ENCODE measurements around the gene A4GNT.
"Not testable (repeated sequence)": the region's sequence is repeated elsewhere in the genome, so short reads cannot be mapped to it uniquely, and the experiment has no call there.

The A4GNT gene

DNA sequence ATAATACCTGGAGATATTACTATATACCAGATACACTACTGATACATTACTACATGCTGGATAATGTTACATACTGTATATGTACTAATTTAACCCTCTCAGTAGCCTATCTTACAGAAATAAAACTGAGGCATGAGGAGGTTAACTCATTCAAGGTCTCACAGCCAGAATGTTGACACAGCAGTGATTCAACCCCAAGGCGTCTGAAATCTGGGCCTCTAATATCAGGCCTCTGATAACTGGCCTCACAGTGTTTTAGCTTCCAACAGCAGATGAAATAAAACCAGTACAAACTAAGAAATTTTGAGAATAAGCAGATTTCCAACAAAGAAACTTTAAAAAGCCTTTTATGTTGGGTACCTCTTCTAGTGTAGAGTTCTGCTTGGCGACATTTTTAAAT is 40.2 kb downstream of the A4GNT start:
- DNase-seq (ENCODE audit: low read depth), result peak; percentile 50
- H3K4me3 ChIP-seq (ENCODE audit: control insufficient read depth, low read depth, low read length), result no peak overlapping the region
- no peak for TF ChIP-seq CTCF (conservative IDR thresholded peaks at IDR 0.05; ENCODE audit: control insufficient read depth, insufficient read depth, low read depth, low read length)

- DNase-seq (ENCODE audit: low read depth), result peak; percentile 74
- TF ChIP-seq CTCF (conservative IDR thresholded peaks at IDR 0.05; ENCODE audit: control insufficient read depth, insufficient read depth, low read depth, low read length), result no peak
- no peak overlapping the region for H3K4me3 ChIP-seq (ENCODE audit: control insufficient read depth, low read depth, low read length)
Observed at GRCh38 chr3:138089091-138089490, 43.1 kb downstream of the A4GNT start.

GRCh38 chr3:138085745-138086144 is 46.4 kb downstream of the A4GNT start:
- H3K4me3 ChIP-seq (ENCODE audit: control insufficient read depth, low read depth, low read length); DNase-seq (ENCODE audit: low read depth): not testable (repeated sequence)

- no peak overlapping the region for H3K4me3 ChIP-seq (ENCODE audit: control insufficient read depth, low read depth, low read length)
- no peak for TF ChIP-seq CTCF (conservative IDR thresholded peaks at IDR 0.05; ENCODE audit: control insufficient read depth, insufficient read depth, low read depth, low read length)
- DNase-seq (ENCODE audit: low read depth), result no peak
Observed at GRCh38 chr3:138084196-138084595, 48.0 kb downstream of the A4GNT start.

GRCh38 chr3:138082992-138083386 is 49.2 kb downstream of the A4GNT start:
- no peak overlapping the region for H3K4me3 ChIP-seq (ENCODE audit: control insufficient read depth, low read depth, low read length)
- DNase-seq (ENCODE audit: low read depth), result peak; percentile 36

GRCh38 chr3:138082085-138082991 is 49.9 kb downstream of the A4GNT start:
- DNase-seq (ENCODE audit: low read depth), result peak; percentile 81
- no peak for TF ChIP-seq CTCF (conservative IDR thresholded peaks at IDR 0.05; ENCODE audit: control insufficient read depth, insufficient read depth, low read depth, low read length)
- H3K4me3 ChIP-seq (ENCODE audit: control insufficient read depth, low read depth, low read length), result peak overlapping the region; percentile 17

More at GRCh38 chr3:138082992-138083386, 49.2 kb downstream of the A4GNT start:
- TF ChIP-seq CTCF (conservative IDR thresholded peaks at IDR 0.05; ENCODE audit: control insufficient read depth, insufficient read depth, low read depth, low read length), result no peak

- peak overlapping the region; percentile 17 for H3K4me3 ChIP-seq (ENCODE audit: control insufficient read depth, low read depth, low read length)
- peak; percentile 83 for DNase-seq (ENCODE audit: low read depth)
- no peak for TF ChIP-seq CTCF (conservative IDR thresholded peaks at IDR 0.05; ENCODE audit: control insufficient read depth, insufficient read depth, low read depth, low read length)
Observed at GRCh38 chr3:138081371-138082084, 50.7 kb downstream of the A4GNT start.
